CD4-positive, alpha-beta T cell treated with Interleukin-6 at 100 ng/mL for 8 hours (primary cell): ENCODE measurements around the gene GULP1.
"Not testable (repeated sequence)": the region's sequence is repeated elsewhere in the genome, so short reads cannot be mapped to it uniquely, and the experiment has no call there.

Experiments used
- DNase-seq: peaks from one replicate; pipeline ENCODE4 v3.0.0-alpha.2; 2020; ENCODE audit warnings: mixed read lengths, low spot score

The GULP1 gene

DNA sequence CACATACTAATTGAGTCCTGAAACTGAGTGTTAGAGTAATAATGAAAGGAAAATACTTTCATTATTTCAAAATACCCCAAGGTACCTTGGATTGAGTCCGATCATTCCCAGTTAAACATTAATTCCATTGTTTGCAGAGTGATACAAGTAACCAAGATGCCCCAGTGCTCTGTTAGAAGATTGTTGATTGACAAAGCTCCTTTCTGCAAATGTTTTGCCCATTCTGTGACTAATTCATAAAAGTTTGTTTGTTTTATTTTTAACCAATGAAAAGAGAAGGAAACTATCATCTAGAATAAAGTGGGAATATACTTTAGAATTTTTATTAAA lies 124.0 kb downstream of the GULP1 start:
- no peak for DNase-seq

DNA sequence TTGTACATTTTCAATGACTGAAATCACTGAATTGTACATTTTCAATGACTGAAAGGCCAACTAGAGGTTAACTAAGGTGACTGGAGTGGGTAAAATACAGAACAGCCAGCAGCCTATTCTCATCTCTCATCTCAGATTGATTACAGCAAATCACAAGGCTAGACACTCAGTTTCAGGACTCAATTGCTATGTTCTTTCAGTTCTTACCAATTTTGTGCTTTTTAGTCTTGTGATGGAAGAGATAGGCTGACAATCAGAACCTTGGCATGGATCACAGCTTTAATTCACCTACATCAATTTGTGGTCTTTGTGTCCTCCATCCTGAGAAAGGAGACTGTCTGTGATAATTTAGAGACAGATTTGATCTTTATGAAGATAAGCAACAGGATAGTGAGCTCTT lies 124.7 kb downstream of the GULP1 start:
- DNase-seq, result no peak

DNA sequence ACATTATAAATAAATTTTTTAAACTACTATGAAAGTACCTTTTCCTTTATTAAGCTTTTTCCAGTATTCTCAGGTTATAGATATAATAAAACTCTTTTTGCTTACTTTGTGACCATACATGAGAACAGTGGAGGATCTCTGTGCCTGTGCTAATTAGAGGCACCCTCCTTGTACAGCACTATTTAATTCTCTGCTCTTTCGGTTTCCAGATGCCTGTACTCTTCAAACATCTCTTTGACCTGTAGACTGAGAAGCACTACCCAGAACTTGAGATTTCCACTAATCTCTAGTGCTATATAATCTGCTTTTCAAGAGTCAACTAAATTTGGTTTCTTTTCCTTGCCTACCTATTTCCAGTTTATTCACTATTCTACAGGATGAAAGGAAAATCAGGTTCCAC lies 131.1 kb downstream of the GULP1 start:
- no peak for DNase-seq

DNA sequence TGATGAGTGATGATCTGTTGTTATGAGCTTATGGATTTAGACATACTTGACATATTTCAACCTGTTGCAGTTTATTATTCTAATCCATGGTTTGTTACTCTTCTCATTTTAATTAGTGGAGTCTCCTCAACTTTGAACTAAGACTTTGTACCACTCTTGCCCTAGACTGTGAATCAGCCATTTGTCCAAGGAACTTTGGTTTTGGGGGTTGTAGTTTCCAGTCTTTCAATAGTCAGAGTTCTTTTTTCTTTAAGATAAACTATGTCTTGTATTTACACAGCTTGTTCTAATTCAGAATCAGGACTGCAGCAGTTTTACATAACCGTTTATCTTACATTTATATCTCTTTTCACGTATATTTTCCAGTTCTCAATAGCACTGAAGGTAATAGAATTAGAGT lies 133.6 kb downstream of the GULP1 start:
- DNase-seq, result no peak

DNA sequence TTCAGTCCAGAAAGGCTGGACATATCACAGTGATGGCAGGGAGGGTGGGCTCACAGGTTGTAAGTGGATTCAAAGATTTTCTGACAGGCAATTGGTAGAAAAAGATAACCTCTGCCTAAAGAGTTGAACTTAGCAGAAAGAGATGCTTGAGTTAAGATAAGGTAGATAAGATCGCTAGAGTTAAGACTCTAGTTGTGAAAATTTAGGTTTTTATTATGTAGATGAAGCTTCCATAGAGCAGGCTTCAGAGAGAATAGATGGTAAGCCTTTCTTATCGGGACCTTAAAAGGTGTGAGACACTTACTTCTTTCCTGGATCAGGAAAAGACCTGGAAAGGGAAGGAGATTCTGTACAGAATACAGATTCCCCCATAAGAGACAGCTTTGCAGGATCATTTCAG lies 134.4 kb downstream of the GULP1 start:
- no peak for DNase-seq

DNA sequence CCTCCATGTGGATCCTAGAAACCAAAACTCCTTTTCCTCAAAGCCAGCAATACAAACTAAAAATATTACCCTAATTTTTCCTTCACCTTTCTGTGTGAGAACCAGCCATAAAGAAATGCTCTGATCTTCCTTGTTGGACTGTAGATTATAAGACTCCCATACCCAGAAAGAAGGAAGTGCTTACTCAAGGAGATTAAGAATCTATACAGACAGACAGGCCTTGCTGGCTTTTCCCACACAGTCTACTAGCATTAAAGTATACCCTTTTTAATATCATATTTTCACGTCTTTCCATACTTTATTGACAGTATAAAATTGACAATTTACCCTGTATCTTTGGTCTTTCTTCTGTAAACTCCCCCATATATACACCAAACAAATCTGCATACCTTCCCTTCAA lies 139.0 kb downstream of the GULP1 start:
- DNase-seq, result no peak

DNA sequence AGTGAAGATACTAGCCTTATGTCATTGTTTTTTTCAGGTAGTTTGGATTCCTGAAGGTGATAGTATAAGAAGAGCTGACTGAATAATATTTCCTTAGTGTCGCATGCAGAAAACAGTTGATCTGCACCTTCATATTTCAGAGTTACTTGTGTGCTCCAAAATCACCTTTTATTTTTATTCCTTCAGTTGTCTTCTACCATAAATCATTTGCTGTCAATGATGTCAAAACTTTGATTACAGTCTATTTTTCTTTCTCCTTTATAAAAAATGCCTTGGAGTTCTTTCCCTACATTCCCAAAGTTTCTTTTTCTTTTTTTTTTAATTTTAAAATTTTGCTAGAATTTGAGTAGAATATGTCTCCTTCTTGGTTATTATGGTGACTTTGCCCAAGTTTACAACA lies 142.3 kb downstream of the GULP1 start:
- DNase-seq, result no peak

DNA sequence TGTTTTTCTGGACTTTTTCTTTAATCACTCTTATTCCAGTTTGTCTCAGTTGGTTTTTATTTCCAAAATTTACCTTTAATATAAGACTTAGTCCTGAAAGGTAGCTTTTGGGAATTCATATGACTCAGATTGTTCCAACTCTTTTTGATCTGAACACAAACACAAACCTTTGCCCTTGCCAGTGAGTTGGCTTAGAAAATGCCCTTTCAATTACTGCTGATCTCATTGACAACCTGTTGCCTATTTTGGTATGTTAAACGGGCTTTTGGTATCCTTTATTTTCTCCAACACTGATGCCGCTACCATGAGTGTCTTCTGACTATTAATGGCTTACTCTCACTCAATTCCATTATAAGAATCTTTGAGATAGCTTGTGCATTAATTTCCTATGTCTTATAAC lies 143.4 kb downstream of the GULP1 start:
- no peak for DNase-seq

DNA sequence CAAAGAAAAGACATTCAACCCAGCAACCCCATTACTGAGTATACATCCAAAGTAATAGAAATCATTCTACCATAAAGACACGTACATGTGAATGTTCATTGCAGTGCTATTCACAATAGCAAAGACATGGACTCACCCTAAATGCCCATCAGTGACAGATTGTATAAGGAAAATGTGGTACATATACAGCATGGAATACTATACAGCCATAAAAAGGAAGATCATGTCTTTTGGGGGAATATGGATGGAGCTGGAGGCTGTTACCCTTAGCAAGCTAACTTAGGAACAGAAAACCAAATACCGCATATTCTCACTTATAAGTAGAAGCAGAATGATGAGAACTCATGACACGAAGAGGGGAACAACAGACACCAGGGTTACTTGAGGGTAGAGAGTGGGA lies 145.9 kb downstream of the GULP1 start:
- DNase-seq, result no peak

DNA sequence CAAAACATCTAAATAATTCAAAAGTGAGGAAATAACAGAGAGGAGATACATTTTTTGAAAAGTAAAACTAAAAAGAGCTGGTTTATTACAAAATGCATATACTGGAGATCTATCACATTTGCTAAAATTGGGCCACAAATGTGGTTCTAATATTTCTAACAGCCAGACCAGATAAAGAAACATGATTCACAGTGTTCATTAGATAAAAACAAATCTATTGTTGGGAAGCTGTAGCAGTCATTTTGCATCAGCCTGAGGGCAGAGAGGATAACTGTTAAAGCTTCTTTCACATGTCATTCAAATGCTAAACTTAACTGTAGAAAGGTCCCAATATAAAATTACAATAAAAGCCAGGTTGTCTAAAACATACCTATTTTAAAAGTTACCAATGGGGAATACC lies 148.3 kb downstream of the GULP1 start:
- DNase-seq, result no peak

DNA sequence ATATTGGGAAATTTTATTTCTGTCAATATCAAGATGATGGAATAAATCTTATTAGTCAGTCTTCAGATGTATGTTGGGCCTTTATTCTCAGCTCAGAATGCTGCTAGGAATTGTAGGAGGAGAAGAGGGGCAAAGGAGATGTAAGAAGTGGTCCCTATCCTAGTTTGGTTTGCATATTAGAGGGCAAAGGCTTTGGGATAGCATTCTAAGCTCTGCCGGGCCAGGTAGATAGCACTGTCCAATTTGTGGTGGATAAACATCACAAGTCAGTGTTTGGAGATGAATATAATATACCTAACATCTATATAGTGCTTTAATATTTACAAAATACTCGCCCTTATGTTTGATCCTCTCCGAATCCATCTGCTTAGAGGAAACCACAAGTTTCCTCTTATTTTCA lies 149.2 kb downstream of the GULP1 start:
- no peak for DNase-seq

DNA sequence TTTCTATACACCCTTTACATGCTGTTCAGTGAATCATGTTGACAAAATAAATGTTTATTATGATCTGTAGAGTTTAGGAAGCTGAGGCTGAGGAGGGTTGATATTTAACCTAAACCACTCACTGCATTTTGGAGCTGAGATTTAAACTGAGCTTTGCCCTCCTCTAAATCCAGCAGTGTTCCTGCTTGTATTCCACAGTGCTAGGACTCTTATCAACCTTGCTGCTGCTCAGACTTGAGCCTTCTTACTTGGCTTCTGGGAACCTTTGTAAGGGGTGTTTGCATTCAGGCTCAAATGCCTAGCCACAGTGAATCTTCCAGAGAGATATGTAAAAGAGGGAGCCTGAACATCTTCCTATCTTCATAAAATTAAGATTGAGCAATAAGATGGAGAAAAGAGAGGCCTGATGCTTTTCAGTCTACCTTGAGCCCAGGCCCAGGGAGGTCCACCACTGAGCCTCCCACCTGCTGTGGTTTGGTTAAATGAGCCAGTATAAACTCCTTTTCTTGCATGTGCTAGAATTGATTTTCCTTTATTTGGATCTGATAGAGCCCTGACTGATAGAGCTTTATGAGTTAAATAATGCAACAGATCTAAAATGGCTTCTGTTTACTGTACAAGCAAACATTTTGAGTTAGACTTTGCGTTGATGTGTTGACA lies 149.7 kb downstream of the GULP1 start:
- no peak for DNase-seq

DNA sequence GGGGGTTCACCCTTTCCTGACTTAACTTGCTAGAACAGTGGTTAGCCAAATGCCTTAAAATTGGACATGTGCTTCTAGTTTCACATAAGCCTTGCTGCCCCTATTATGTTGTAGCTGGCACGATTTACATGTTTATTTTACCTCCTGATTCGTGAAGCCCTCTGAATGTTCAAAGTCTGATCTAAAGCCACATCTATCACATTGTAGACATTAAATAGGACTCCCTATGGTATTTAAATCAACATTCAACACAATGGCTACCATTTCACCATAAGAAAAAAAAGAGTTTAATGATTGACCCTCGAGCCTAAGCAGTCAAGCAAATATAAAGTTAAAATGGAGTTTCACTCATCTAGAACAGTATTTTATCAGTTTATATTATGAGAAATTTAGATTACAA lies 151.5 kb downstream of the GULP1 start:
- DNase-seq, result no peak

DNA sequence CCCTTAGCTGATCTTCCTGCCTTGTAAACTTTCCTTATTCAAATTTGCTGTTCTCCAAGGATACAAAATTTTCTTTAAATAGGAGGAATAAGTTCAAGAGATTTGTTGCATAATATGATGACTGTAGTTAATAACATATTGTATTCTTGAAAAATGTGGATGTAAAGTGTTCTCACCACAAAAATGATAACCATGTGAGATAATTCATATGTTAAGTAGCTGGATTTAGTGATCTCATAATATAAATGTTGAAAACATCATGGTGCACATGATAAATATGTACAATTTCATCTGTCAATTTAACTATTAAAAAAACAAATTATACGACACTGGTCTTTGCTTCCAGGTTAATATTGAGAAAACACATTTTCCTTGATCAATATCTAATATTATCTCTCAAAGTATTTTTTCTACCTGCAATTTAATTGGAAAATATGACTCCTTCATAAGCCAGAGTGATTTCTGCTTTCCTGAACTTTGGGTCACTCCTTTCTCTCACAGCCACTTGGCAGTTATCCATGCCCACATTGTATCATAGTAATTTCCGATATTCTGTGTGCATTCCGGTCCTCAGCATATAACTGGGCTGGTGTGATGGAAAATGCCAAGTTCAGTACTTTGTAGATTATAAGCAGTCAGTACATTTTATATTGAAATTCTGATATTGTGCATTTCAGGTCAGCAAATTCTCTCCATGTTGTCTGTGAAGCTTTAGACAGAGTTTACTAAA lies 152.6 kb downstream of the GULP1 start:
- DNase-seq, result no peak

DNA sequence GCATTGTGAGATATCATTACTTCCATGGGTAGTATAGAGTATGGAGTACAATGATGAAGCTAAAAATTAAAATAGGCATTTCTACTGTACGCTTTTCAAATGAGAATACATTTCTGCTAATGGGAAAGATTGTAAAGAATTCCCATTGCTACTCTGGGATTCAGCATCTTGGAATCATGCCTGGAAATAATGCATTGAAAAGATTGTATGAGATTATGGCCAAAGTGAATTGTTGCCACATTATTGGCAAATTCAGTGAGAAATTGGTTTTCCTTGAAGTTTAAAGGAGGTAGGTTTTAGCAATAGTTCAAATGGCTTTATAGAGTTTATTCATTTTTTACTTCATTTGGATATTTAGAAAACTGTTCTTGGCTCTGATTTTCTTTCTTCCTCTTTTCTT lies 157.9 kb downstream of the GULP1 start:
- no peak for DNase-seq

DNA sequence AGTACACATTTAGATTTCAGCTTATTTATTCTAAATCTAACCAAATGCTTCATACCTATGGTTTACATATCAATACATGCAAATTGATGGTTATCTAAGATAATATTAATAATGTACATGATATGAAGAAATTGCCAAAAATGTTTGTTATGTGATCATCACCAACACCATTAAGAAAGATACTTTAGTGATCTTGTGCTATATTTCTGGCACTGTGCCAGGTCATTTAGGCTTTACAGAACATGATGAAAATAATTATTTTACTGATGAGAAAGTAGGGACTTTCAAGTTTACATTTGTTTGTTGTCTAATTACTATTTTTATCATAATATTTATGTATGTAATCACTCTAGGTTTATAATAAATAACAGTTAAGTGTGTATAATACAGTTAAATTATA lies 158.3 kb downstream of the GULP1 start:
- DNase-seq, result no peak

DNA sequence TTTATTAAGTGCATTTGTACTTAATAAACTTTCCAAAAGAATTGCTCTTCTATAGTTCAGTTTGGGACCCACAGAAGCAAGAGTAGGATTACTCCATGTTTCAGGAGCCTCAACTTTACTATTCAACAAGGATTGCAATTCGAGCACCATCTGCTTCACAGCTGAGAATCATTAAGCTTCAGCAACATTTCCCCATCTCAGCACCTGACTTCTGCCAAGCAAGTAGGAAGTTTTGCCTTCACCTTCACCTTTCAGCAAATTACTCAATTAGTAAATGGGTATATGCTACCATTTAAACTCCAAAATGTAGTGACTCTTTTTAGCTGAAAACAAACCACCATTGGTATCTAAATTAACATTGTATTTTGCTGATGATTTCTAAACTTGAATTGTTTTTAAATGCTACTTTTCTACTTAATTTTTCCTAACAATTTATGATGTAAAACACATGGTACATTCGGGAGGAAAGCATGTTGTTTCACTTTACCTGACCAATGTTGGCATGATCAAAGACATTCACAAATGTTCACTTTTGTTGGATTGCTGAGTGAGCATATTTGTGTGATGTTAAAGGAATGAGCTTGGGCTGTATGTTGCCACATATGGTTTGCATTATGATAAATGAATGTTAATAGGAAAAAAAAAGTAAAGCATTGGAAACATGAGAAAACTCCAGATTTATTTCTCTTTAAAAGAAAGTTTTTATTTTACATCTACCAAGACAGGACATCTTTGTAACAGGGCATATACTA lies 159.2 kb downstream of the GULP1 start:
- DNase-seq, result no peak

DNA sequence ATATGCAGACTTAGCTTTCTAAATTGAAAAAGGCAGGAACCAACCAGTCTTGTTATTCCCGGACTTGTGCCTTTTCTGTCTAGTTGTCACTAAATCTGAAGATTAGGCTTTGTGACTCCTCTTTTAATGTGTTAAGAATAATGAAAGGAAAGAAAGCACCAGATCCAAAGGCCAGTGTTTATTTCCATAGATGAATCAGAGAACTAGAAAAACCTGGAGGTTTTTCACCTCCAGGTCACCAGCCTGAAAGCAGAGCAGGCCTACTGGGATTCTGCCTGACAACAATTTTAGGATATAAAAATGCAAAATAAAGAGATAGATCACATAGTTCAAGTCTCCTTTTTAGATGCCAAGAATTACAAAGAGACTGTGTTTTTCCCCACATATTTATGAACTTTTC lies 160.4 kb downstream of the GULP1 start:
- DNase-seq, result no peak

DNA sequence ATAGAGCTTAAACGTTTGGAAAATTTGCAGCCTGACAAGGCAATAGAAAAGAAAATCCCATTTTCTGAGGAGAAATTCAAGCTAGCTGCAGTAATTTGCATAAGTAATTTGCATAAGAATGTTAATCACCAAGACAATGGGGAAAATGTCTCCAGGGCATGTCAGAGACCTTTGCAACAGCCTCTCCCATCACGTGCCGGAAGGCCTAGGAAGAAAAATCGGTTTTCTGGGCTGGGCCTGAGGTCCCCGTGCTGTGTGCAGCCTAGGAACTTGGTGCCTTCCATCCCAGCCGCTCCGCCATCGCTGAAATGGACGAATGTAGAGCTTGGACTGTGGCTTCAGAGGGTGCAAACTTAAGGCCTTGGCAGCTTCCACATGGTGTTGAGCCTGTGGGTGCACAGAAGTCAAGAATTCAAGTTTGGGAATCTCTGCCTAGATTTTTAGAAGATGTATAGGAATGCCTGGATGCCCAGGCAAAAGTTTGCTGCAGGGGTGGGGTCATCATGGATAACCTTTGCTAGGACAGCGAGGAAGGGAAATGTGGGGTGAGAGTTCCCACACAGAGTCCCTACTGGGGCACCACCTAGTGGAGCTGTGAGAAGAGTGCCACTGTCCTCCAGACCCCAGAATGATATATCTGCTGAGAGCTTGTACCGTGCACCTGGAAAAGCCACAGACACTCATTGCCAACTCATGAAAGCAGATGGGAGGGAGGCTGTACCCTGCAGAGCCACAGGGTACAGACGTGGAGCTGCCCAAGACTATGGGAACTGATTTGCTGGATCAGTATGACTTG lies 164.6 kb downstream of the GULP1 start:
- no peak for DNase-seq

DNA sequence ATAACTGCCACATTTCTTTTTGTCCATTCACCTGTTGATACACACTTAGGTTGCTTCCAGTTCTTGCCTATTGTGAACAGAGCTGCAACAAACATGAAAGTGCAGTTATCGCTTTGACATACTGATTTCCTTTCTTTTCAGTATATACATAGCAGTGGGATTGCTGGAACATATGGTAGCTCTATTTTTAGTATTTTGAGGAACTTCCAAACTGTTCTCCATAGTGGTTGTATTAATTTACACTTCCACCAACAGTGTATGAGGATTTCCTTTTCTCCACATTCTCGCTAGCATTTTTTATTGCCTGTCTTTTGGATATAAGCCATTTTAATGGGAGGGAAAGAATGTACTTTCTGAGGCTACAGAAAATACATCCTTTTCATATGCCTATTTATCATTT lies 167.4 kb downstream of the GULP1 start:
- DNase-seq, result no peak

DNA sequence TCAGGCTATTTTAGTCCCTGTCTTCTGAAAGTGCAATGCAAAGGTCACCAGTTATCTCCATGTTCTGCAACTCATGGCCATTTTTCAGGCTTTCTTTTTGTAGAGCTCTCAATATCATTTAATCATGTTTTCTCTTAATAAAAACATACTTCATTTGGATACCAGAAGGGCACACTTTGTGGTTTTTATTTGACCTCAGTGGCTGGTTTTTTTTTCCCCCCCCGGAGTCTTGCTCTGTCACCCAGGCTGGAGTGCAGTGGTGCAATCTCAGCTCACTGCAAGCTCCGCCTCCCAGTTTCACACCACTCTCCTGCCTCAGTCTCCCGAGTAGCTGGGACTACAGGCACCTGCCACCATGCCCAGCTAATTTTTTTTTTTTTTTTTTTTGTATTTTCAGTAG lies 174.4 kb downstream of the GULP1 start:
- DNase-seq, result not testable (repeated sequence)

DNA sequence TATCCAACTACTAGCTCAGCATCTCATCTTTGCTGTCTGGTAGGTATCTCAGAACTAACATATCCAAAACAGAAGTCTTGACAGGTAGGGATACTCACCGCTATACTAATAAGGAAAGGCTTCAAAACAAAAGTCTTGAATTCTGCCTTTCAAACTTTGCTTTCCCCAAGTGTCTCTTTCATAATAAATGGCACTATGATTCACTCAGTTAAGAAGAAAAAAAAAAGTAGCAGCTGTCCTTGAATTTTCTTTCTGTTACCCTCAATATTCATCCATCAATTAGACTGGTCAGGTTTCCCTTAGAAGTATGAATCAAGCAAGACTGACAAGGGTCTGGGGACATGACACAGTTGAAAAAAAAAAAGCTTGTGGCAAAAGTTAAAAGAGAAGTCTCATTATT lies 175.1 kb downstream of the GULP1 start:
- DNase-seq, result no peak

DNA sequence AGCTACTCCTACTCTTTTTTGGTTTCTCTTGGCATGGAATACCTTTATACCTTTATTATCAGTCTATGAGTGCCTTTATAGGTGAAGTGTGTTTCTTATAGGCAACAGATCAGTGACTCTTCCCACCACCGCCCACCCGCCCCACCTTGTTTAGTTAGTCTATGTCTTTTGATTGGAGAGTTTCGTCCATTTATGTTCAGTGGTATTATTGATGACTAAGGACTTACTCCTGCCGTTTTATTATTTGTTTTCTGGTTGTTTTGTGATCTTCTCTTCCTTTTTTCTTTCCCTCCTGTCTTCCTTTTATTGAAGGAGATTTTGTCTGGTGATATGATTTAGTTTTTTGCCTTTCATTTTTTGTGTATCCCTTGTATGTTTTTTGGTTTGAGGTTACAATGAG lies 179.5 kb downstream of the GULP1 start:
- DNase-seq, result no peak
